ENCODE results near the gene GRWD1. TPM values are rescaled to one million over a fixed set of nuclear protein-coding genes. Genes with fewer than 3 reads are reported as not detected.

GRWD1 gene
- total RNA-seq, 3 donors from 2014 or later = 19.7 to 26.8 (median 24.3) TPM

- intact Hi-C loops (cut with DNase I, micrococcal nuclease) = no loop called here
- no peaks in the 10 kb centered on the region for H3K9me3 ChIP-seq
These were observed 49.6 kb downstream of the GRWD1 start for GRCh38 chr19:48495396-48495795.

GRCh38 chr19:48496959-48497727 is 51.4 kb downstream of the GRWD1 start:
- ATAC-seq (no peak), DNase-seq (no peak)
- TF ChIP-seq CTCF (IDR thresholded peaks at IDR 0.05) = no peak
- no peaks in the 10 kb centered on the region for H3K36me3 ChIP-seq (ENCODE audit: low read depth)
- H3K4me1 ChIP-seq (ENCODE audit: low read depth) = peaks cover 10% of the 10 kb centered on the region
- no peaks in the 10 kb centered on the region for H3K9me3 ChIP-seq
- no peak overlapping the region for H3K4me3 ChIP-seq
- intact Hi-C loops (cut with DNase I, micrococcal nuclease) = no loop called here

More at GRCh38 chr19:48495396-48495795, 49.6 kb downstream of the GRWD1 start:
- no peaks in the 10 kb centered on the region for H3K36me3 ChIP-seq (ENCODE audit: low read depth)
- peak in 1 of 3 donors; percentile 53 for DNase-seq
- no peak overlapping the region for H3K4me3 ChIP-seq
- peaks cover 15% of the 10 kb centered on the region for H3K4me1 ChIP-seq (ENCODE audit: low read depth)
- peak; percentile 3 for ATAC-seq
- no peak for TF ChIP-seq CTCF (IDR thresholded peaks at IDR 0.05)

GRCh38 chr19:48497728-48498594 is 52.2 kb downstream of the GRWD1 start:
- no peak for TF ChIP-seq CTCF (IDR thresholded peaks at IDR 0.05)
- DNase-seq = no peak
- Histone ChIP-seq H3K4me3 (no peak overlapping the region), H3K36me3 (ENCODE audit: low read depth) (no peaks in the 10 kb centered on the region), H3K9me3 (no peaks in the 10 kb centered on the region), H3K4me1 (ENCODE audit: low read depth) (peaks cover 10% of the 10 kb centered on the region)
- intact Hi-C loops (cut with DNase I, micrococcal nuclease) = no loop called here
- no peak for ATAC-seq

DNA sequence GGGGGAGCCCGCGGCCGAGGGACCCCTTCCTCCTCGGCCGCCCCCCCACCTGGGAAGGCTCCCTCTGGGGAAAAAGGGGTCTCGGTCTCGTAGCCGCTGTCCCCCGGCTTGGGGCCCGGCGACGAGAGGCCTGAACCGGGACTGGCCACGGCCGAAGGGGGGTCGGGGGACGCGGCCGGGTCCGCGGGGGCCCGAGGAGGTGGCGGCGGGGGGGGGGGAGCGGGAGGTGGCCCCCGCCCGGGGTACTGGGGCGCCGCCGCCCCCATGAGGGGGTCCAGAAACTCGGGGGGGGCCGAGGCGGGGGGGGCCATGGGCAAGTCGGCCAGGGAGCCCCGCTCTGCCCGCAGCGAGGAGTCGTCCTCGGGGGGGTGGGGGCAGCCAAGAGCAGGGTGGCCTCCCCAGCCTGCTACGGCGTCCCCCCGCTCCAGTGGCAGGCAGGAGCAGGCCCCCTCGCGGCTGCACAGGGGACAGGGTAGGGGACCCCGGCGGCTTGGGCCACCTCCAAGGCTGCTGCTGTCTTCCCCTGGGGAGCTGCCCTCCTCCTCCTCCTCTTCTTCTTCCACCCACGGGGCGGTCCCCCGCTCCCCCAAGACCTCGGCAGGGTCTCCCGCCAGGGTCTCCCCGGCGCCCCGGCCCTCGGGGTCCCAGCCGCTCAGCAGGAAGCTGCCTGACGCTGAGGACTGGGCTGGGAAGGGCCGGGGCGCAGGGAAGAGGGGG is 53.0 kb downstream of the GRWD1 start:
- DNase-seq = no peak
- intact Hi-C loops (cut with DNase I, micrococcal nuclease) = no loop called here

More for the DNA sequence above, 53.0 kb downstream of the GRWD1 start:
- peaks cover 10% of the 10 kb centered on the region for H3K4me1 ChIP-seq (ENCODE audit: low read depth)
- no peak overlapping the region for H3K4me3 ChIP-seq
- no peak for ATAC-seq
- H3K36me3 ChIP-seq (ENCODE audit: low read depth) = no peaks in the 10 kb centered on the region
- TF ChIP-seq CTCF (IDR thresholded peaks at IDR 0.05) = no peak
- no peaks in the 10 kb centered on the region for H3K9me3 ChIP-seq

Data from mucosa of descending colon (tissue), 3 donors.